Stimulated activated CD4-positive, alpha-beta T cell treated with anti-CD3 and anti-CD28 coated beads, Interleukin-2, amount 100 ng/mL, for 4 hours (primary cell): ENCODE results near the gene SCN7A.
"Not testable (repeated sequence)": the region's sequence is repeated elsewhere in the genome, so short reads cannot be mapped to it uniquely, and the experiment has no call there.

Experiments
- DNase-seq: peaks from one replicate; pipeline ENCODE4 v3.0.0-alpha.2; 2020; ENCODE audit warnings: low read depth

The SCN7A gene

DNA sequence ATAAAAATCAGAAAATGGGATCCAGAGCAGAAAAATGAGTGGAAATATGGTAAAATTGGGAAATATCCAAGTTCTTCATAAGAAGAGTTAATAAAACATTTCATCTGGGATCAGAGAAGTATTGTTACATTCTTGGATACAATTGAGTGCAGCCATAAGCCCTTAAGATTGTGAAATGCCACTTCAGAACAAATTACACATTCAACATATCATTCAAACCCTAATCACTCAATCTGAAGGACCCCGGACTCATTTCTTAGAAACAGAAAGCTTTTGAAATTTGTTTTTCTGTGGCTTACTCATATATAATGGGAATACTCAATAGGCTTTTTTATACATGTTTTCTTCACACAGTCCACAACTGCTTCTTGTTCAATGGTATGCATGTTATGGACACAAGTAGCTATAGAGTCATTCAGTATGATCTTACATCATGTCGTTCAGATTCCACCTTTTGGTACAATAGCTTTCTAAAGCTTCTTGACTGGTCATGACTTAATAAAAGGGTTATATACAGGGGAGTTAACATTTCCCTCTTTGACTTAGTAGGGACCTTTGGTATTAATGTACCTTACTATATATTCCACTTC, 39.9 kb downstream of the SCN7A start:
- DNase-seq: no peak

DNA sequence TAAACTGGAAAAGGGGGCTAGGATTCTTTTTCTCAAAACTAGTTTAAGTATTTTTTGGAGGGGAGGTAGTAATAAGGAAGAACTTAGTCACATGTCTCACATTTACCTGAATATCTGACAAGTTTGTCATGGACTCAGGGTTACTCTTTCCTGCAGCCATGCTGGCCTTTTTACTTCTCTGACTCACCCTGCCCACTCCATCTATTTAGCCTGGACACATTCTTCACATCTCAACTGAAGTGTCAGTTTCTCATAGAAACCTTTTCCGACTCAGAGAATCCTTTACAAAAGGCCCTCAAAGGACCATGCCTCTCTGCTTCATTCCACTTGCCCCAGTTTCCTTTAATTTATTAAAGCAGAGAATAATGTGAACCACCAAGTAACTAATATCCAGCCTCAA, 42.6 kb downstream of the SCN7A start:
- no peak for DNase-seq

GRCh38 chr2:166449439-166449838, 44.6 kb downstream of the SCN7A start:
- DNase-seq: no peak

DNA sequence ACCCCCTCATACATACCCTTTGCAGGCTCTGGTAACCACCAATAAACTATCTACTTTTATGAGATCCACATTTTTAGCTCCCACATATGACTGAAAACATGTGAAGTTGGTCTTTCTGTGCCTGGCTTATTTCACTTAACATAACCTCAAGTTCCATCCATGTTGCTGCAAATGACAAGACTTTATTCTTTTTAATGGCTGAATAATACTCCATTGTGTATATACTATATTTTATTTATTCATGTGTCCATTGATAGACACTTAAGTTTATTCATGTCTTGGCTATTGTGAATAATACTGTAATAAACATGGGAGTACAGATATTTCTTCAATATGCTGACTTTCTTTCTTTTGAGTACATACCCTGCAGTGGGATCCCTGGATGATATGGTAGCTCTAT, 45.9 kb downstream of the SCN7A start:
- no peak for DNase-seq

GRCh38 chr2:166444306-166444705, 49.7 kb downstream of the SCN7A start:
- DNase-seq: no peak

DNA sequence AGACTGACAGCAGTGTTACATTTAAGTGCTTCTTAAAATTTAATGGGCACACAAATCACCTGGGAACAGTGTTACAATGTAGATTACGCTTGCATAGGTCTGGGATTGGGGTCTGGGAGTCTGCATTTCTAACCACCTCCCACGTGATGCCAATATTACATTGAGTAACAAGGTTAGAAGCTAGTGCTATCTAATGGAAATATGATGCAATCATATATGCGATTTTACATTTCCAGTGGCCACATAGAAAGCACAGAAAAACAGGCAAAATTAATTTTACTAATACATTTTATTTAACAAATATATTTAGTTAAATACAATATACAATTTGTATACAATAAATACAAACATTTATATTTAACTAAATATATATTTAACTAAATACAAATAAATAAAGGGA, 53.7 kb downstream of the SCN7A start:
- no peak for DNase-seq

DNA sequence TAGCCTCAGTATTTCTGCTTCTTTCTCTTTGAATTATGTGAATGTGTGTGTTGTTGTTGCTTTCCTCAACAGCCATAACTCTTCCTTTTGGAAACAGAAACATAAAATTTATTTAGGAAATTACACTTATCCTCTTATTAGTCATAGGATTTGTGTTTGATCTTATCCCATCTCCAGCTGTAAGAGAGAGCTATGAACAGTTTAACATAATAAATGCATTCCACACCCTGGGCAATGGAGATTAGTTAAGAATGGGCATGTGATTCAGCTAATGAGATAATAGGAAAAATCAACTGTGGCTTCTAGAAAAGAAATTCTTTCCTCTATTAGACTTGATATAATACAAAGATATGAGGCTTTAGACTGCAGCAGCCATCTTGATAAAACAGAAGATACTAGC, 55.0 kb downstream of the SCN7A start:
- DNase-seq: no peak

GRCh38 chr2:166436976-166437375, 57.1 kb downstream of the SCN7A start:
- DNase-seq: no peak

- DNase-seq: no peak
Observed at GRCh38 chr2:166436189-166436588, 57.9 kb downstream of the SCN7A start.

GRCh38 chr2:166434491-166434890, 59.6 kb downstream of the SCN7A start:
- DNase-seq: no peak

GRCh38 chr2:166433457-166433856, 60.6 kb downstream of the SCN7A start:
- DNase-seq: no peak

GRCh38 chr2:166432331-166432730, 61.7 kb downstream of the SCN7A start:
- DNase-seq: no peak

DNA sequence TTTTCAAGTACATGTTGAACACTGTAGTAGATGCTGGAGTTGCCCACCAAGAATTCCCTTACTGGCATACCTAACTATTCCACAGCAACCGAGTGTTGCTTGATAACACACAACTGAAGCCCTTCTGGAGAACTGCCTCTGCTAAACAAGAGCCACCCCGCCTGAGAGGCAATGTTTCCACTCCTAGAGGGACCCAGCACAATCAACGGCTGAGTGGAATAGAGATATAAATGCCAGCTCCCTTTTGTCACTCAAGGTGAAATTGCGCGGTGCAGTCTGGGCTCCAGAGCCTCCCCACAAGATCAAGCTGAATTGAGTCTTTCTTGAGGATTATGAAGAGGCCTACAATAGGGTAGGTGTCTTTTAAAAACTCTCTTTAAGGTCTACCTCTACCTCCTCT, 69.2 kb downstream of the SCN7A start:
- DNase-seq: no peak

DNA sequence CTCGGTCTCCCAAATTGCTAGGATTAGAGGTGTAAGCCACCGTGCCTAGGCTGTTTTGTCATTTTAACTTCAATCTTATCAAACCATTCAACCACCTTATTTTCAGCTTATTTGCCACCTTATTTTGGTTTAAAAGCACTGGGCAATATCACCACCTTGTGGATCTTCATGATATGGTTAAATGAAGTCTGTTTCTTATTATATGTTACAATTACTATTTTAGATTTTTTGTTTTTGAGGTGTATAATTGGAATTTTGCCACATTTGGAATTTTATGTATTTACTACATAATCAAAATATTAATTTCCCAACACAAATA, 74.5 kb downstream of the SCN7A start:
- DNase-seq: no peak

GRCh38 chr2:166418853-166419615, 75.0 kb downstream of the SCN7A start:
- no peak for DNase-seq

DNA sequence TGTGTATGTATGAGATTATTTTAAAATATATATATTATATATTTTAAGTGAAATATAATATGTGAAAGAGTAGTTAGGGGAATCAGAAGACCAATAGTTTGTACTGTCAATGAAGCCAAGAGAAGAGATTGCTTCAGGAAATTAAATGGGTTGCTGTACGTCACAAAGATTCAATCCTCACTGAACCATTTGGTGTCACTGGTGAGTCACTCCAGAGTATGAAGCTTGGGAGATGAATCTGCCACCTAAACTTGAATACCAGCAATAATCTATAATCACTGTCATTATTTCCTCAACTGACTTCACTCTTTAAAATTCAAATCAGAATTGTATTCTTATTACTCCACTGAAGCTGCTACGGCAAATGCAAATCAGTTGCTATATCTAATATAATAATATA, 76.4 kb downstream of the SCN7A start:
- DNase-seq: no peak

DNA sequence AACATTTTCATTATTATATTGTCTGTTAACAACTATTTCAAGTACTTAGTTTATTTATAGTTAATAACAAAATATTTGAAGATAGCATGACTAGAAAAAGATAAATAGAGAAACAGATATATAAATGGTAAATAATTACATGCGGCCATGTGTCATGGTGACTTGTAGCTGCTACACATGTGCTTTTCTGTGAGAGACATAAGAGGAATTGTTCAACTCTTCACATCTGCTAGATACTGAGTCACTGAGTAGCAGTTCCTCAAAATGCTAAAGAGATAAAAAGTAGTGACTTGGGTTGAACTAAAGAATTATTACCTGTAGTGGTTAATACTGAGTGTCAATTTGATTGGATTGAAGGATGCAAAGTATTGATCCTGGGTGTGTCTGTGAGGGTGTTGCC, 80.8 kb downstream of the SCN7A start:
- no peak for DNase-seq

DNA sequence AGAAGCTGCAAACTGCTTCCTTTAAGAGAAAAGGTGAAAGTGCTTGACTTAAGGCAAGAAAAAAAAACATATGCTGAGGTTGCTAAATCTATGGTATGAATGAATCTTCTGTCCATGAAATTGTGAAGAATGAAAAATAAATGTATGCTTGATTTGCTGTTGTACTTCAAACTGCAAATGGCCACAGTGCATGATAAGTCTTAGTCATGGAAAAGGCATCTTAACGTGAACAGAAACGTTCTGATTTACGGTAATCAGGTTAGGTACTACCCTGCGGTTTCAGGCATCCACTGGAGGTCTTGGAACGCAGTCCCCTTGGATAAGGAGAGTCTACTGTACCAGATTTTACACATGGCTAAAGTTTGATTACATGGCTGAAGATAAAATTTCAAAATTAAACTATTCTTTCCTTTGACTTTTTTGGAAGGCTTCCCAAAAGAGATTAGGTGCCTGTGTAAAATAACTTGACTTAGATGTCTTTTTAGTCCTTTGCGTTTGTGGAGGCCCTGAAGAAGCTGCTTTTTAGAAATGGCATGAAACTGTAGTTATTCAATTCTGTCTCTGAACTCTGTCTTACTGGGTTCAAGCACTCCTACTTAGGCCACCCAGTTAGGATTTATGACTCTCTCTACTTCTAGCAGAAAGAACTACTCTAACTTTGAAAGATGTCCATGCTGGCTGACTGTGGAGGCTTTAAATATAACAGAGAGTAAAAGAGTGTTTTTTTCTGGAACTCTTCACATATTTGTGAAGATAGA, 82.4 kb downstream of the SCN7A start:
- no peak for DNase-seq

- DNase-seq: no peak
Observed at GRCh38 chr2:166410828-166411472, 83.1 kb downstream of the SCN7A start.

- not testable (repeated sequence) for DNase-seq
Observed at GRCh38 chr2:166407746-166408145, 86.3 kb downstream of the SCN7A start.

- no peak for DNase-seq
Observed at GRCh38 chr2:166406374-166406773, 87.7 kb downstream of the SCN7A start.

DNA sequence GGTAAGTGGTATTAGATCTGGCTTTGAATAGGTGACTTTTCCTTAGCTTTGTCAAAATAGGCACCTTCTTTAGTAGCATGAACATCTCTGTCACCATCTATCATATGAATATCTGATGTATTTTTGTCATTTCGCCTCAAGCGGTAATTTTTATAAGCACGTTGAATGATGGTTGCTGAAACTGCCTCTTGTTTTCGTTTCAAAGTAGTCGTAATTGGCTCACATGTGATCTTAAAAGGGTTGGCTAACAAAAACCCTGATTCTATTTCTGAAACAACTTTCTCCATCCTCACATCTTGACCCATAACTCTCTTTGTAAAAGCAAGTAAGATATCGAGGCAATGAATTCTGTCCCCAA, 88.5 kb downstream of the SCN7A start:
- DNase-seq: no peak
